HG03565 (cell line): ENCODE results near the gene DNAJC24.
"Not testable (repeated sequence)": the region's sequence is repeated elsewhere in the genome, so short reads cannot be mapped to it uniquely, and the experiment has no call there.

Source experiments
- ATAC-seq: cut with Tn5 transposase; IDR thresholded peaks from one replicate; pipeline ENCODE4 v1.9.1; 2021; ENCODE audit warnings: mild to moderate bottlenecking, moderate library complexity; ENCODE audit not compliant: unreplicated experiment

DNAJC24 gene, protein sequence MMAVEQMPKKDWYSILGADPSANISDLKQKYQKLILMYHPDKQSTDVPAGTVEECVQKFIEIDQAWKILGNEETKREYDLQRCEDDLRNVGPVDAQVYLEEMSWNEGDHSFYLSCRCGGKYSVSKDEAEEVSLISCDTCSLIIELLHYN

DNA sequence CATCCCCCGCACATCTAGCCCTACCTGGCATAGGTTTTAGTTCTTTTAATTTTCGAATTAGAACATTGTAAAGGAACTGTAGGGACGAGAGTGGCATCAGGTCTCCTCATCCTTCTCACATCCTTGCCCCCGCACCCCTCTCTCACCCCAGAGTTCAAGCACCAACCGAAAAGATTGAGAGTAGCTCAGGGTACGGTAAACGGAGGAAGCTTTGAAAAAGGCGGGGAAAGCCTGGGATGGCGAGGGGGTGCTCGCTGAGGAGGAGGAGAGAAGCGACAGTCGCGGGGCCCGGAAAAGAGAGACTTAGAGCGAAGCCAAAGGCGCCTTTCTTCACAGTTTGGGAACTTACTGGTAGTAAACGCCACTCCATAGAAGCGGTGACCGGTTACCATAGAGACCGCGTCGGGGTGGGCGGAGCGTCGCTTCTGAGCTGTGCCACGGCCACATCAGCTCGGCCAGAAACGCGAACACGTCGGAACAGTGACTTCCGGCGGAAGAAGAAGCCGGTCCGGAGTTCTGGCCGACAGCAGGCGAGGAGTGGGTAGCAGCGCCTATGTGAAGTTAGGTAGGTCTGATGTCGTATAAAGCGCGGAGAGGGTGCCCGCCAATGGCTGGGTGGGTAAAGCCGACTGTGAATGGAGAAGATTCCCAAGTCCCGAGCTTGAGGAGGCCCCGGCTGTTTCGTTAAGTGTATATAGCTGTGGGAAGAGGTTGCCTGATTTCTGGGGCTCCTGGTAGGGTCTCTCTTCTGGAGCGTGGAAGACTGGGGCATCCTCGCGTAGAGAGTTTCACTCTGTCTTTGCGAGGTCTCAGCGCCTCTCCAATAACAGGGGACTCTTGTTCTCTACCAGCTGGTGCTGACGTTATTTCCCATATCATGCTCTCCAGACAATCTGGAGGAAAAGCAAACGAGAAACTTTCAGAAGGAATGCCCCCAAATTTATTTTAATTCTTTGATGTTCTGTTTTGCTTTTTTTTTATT is at the start of gene DNAJC24, which contains the start of gene DCDC1:
DNAJC24 (plus strand) TSS at position 513 of the 982 bp plus-strand sequence. CDS start 889 bp downstream, outside the sequence.
DCDC1 (minus strand) TSS at position 392 of the 982 bp plus-strand sequence. CDS start 41,459 bp downstream, outside the sequence.
- ATAC-seq: peak; percentile 98

DNA sequence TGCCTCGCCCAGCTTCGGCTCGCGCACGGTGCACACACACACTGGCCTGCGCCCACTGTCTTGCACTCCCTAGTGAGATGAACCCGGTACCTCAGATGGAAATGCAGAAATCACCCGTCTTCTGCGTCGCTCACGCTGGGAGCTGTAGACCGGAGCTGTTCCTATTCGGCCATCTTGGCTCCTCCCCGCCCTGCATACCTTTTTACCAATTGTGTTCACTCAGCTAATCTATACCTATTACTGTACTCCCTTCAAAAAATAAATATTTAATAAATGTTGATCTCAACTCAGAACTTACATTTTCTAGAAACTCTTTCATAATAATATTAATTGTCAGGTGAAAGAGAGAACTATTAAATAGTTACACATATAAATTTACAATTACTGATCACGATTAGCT is 48.2 kb upstream of the DNAJC24 start:
- ATAC-seq: not testable (repeated sequence)

DNA sequence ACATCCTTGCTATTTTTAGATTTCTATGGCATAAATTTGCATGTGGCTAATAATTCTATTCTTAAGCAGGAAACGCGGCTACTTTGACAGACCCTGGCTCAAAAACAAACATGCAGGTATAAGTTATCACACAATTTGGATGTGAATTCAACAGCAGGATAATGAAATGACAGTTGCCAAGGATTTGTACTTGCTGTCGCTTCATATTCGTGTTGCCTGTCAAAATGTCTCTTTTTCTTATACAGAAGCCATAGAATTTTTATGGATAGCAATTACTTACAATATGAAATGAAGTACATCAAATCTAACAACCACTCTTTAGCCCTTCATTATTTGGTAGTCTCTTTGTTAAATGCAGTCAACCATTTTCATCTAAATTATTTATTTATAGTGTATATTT is 46.5 kb upstream of the DNAJC24 start:
- no peak for ATAC-seq

DNA sequence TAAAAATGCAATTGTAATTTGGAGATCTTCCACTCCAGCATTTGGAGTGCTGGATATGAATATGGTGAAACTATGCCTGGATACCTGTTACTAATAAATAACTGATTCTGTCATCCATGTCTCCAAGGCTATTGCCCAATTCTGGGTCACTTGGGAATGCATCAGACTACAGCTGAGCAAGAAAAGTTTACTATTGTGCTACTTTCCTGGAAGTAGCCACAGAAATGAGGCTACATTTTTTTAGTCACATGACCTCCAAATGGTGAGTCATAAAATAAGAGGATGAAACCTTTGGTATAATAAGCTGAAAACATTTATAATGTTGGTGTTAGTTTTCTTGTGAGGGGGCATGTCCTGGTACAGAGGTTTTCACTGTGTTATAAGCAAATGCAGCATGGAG is 44.5 kb upstream of the DNAJC24 start:
- no peak for ATAC-seq

DNA sequence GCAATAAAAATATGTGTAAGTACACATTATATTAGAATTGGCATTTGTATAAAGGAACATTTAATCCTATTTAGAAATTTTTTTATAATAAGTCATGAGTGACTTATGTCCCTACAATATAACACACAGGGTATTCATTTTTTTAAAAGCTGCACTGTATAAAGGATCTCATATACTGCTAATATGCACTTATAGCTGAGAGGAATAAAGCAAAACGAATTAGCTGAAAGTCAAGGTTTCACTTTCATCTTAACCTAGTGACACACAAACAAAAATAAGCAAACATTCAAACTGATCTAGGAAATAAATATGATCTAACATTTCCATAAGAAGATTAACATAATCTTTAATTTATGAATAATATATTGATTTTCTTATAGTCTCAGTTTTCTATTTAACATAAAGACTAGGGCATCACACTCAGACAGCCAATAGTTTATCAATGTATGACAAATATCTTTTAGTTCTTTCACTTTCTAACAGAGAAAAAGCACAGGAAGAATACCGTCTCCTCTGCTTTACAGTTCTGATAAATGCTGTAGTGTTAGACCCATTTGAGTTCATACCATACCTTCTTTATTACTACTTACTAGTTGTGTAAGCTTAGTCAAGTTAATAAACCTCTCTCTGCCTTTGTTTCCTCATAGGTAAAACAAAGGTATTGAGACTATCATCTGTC is 43.1 kb upstream of the DNAJC24 start:
- peak; percentile 78 for ATAC-seq

DNA sequence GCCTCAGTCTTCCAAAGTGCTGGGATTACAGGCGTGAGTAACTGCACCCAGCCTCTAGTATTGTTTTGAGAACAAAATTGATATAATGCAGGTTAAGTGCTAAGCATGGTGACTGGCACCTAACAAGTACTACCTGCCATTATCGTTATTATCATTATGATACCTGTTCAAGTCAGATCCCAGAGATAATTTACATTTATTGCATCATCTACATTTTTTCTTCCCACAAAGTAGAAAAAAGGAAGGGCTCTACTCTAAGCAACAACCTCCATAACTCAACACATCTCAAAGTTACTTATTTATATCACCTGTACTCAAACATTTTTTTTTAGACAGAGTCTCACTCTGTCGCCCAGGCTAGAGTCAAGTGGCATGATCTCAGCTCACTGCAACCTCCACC is 42.2 kb upstream of the DNAJC24 start:
- ATAC-seq: no peak

DNA sequence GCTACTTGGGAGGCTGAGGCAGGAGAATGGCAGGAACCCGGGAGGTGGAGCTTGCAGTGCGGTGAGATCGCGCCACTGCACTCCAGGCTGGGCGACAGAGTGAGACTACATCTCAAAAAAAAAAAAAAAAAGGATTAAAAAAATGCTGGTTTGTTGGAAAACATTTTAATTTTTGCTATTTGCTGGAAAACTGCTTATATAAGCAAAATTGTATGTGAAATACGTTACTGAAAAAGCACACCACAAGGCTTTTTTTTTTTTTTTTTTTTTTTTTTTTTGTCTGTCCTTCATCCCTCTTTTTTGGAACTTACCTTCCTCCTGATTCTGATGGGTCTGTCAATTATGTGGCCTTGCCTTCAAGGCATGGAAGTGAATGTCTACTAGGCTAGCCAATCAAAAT is 41.0 kb upstream of the DNAJC24 start:
- no peak for ATAC-seq

DNA sequence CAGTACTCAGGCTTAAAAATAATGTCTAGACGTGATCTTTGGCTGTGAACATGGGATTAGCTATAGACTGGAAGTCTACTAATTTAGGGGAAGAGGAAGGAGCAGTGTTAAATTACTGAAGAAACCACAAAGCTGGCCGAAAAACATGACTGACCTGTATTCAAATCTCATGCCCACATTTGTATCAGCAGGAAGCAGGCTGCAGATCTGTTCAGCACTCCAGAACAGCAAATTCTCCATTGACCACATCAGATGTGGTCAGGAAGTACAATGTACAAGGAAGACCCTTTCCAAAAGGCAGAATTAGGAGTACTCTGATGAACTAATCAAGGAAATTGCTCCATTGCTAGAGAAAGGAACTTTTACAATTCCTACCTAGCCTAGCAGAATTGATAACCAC is 31.9 kb upstream of the DNAJC24 start:
- ATAC-seq: no peak

DNA sequence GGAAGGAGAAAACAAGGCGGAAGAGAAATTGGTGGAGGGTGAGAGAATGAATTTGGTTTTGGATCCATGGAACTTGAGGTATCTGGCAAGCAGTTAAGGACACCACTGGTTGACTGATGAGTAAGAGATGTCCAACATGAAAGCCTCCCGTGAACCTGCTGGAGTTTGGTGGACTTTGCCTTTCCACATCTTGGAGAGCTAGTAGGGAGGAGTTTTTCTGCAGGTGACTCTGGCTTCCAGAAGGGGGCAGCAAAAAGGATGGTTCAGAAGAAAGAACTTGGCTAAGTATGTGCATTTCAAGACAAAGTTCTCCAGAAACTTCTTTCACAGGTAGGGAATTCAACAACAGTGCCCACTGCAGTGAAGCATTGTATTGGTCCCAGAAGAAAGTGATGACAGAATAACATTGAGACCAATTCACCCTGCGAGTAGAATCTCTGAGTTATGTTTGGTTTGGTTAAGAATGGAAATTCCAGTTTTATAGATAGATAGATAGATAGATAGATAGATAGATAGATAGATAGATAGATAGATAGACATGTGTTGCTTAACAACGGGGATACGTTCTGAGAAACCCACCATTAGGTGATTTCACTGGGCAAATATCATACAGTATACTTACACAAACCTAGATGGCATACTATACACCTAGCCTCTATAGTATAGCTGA is 28.6 kb upstream of the DNAJC24 start:
- peak; percentile 64 for ATAC-seq

DNA sequence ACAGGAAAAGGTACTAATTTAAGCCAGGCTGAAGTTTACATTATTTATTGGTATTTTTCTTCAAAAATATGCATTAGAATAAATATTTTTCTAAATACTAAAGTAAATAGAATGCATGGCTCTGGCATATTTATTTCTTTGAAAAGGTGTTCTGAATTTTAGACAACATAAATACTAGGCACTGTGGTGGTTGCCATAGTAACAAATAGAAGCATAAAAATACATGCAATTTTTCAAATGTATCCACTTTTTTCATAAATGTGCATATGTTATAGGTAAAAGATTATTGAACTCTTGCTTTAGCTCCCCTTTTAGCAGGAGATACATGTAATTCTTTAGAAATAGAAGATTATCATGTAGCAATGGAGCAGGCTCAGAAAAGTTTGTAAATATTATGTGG is 18.5 kb upstream of the DNAJC24 start:
- ATAC-seq: no peak

DNA sequence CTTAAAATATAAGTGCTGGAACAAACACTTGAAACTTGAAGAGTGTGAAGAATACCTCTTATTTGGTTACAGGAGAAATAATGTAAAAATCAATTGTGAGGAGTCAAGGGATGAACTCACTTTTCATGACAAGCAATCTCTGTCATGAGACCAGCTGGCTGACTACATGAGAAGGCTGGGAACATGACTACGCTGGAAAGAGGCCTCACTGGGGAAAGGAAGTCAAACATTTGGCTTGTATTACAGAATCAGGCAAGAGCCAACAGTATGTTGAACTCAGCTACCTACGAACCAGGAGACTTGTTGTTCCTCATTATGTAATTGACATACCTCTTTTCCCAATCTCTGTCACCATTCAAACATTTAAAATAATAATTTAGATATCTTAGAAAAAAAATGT is 14.5 kb upstream of the DNAJC24 start:
- no peak for ATAC-seq

DNA sequence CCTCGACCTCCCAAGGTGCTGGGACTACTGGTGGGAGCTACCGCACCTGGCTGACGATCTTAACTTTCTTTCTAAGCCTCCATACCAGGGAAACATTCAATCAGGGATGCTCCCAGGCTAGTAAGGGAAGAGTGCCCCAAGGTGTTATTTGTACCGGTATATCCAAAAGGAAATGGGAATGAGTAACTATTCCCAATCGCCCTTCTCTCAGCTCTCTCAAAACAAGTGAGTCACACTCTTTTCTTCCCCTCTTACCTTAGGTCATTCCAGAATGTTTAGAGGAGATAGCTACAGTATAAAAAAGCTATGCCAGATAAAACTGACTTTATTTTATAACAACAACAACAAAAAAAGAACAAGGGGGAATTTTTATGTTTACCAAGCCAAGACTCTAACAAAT is 13.8 kb upstream of the DNAJC24 start:
- no peak for ATAC-seq

DNA sequence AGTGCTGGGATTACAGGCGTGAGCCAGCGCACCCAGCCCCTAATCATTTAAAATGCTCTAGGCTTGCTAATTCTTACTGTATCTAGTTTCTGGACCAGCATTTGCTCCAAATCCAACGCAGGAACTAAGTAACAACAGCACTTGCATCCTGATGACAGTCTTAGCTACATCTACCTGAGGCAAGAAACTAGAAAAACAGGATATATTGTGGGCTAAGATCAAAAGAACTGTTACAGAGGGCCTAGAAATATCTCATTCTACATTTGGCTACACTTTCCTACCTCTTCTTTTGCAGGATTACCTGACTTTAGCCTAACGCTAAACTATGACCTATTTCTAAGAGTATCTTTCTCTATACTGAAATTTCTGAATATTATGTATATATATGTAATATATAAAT is 7.9 kb upstream of the DNAJC24 start:
- ATAC-seq: no peak

DNA sequence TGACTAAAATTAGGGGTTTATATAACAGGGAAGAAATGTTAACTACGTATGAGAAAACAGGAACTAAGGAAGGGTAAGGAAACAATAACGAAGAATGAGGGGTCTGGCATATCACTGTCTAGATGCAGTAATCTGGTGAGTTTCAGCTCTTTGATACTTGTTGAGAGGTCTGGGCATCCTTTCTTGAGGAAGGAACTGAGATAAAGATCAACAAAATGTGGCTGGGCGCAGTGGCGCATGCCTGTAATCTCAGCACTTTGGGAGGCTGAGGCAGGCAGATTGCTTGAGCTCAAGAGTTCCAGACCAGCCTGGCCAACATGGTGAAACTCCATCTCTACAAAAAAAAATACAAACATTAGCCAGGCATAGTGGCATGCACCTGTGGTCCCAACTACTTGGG is 2.9 kb upstream of the DNAJC24 start:
- no peak for ATAC-seq

DNA sequence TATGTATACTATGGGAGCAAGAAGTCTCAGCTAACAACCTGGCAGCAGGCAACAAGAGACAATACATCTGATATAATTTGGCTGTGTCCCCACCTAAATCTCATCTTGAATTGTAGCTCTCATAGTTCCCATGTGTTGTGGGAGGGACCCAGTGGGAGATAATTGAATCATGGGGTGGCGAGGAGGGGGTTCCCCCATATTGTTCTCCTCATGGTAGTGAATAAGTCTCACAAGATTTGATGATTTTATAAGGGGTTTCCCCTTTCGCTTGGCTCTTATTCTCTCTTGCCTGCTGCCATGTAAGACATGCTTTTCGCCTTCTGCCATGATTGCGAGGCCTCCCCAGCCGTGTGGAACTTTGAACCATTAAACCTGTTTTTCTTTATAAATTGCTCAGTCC is 6.2 kb downstream of the DNAJC24 start:
- no peak for ATAC-seq

DNA sequence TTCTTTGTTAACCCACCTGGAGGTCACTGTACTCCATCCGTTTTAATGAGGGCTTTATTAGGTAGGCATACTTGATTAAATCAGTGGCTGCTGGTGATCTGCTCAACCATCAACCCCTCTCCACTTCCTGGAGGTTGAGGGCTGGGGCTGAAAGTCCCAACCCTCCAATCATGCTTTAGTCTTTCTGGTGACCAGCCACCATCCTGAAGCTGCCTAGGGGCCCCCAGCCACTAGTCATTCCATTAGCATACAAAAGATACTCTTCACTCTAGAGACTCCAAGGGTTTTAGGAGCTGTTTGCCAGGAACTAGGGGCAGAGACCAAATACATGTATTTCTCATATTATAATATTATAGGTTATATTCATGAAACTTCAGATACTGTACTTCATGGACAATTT is 13.5 kb downstream of the DNAJC24 start:
- ATAC-seq: no peak

DNA sequence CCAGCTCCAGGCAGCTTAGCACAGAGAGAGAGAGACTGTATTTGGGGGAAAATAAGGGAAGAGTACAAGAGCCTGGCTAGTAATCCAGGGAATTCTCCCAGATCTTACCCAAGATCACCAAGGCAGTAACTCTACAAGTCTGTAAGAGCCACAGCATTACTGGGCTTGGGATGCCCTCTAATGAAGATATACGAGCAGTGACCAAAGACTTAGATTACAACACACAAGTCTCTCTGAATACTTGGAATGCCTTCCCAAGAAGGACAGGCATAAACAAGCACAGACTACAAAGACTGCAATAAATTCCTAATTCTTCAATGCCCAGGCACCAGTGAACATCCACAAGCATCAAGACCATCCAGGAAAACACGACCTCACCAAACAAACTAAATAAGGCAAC is 17.7 kb downstream of the DNAJC24 start:
- ATAC-seq: no peak

DNA sequence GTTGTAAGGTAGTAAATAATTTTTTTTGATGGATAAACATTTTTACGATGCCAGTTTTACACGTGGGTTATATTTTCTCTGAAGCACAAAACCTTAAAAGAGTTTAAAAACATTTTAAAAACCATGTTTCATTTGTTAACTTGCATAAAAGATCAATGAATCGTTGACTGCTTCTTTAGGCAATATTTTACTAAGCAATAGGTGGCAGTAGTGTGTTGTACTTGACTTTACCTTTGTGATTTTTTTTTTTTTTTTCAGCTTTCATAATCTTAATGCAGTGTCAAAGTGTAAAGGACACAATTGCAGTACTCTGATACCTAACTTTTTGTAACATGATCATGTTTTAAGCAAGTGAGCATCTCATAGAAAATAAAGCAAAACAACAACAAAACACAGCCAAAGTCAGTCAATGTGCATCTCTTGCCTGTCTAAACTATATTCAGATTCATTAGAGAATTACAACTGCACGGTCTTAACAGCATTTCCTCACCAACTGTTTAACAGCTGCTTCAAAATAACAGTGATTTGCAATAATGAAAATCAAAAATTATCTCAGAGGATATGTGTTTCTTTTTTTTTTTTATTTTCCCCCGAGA is 27.7 kb downstream of the DNAJC24 start:
- no peak for ATAC-seq

DNA sequence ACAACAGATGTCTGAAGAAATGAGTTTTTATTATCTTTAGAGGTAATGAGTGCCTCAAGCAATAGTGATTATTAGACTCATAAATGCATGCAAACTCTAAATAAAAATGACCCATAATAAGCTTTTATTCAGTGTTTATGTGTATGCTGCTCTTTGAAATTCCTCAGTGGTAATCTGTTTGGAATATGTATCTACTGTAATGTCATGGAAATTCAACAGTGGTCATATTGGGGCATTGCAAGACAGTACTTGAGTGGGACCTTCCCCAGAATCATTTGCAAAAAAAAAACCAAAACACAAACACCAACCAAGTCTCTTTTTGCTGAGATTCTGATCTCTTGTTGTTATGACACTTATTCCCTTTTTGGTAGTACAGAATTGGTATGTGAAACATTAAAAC is 35.0 kb downstream of the DNAJC24 start:
- ATAC-seq: no peak

DNA sequence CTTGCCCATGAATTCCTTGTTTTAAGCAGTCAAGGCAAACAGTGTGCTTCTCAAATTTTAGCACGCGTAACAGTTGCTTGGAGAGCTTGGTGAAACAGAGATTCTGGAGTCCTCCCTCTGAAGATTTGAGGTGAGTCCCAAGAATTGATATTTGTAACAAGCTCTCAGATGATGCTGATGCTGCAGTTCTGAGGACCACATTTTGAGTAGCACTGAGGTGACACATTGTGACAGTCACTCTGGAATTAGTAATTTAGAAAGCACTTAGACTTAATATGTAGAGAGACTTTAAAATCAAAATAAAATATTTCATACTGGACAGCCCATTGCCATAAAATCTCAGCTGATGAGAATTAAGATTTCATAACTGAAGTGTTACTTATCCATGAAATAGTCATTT is 38.5 kb downstream of the DNAJC24 start:
- ATAC-seq: no peak

DNA sequence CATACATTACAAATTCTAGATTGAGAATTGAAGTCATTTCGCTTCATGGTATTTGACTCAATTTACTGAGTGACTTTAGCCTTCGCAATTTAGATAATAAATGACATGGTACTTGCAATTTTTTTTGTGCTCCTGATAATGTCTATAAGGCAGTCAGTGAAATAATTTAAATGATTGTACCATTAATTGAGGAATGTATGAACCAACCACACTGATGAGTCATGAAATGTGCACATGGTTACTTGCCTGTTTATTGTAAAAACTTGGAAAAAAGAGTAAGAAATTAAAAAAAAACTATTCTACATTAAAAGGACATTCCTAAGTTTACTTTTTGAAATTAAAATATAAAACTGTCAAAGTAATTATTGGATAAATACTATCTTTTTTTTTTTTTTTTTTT is 43.3 kb downstream of the DNAJC24 start:
- ATAC-seq: no peak
